HCT116 (cell line): ENCODE data around the gene PXT1. TPM values are rescaled to one million over a fixed set of nuclear protein-coding genes. Genes with fewer than 3 reads are reported as not detected.

Experiments
- ATAC-seq: fragments of 200-7000 bp; cut with Tn5 transposase; 2 replicates; pipeline ENCODE4 v1.9.1; 2020; ENCODE audit warnings: mild to moderate bottlenecking, moderate library complexity
- BruUV-seq: library from RNA; stranded (reverse); fragments of 400-500 nt; replicated peaks from 2 replicates; lab custom pipeline; 2021; lab: Mats Ljungman, UMichigan
- CTCF ChIA-PET: fragments of 300-600 bp; sonication (Branson Sonifier 250); formaldehyde crosslinking; loops from one replicate; lab custom pipeline; 2021; ENCODE audit warnings: antibody characterized with exemption; lab: Charles Lee
- POLR2A ChIA-PET: fragments of 300-600, 350-600 bp; sonication (Branson Sonifier 250); formaldehyde crosslinking; loops from one replicate; lab custom pipeline; 2021; ENCODE audit warnings: antibody characterized with exemption; lab: Charles Lee
- RAD21 ChIA-PET, 2 experiments: fragments of 300-600 bp; sonication (Branson Sonifier 250); formaldehyde crosslinking; loops; one replicate each; lab custom pipeline; 2023; ENCODE audit warnings: low total read pairs in 2 of 2; ENCODE audit not compliant: uncharacterized antibody in 2 of 2, unreplicated experiment in 2 of 2, low non-redundant PET in 1 of 2; lab: Charles Lee
- DNase-seq: peaks from one replicate; pipeline ENCODE4 v3.0.0-alpha.2; 2010; ENCODE audit warnings: low read depth, low spot score
- H2AFZ ChIP-seq: fragments of 200-600 bp; shearing (Covaris generic), sonication (generic); 2 replicates; pipeline ENCODE4 v1.6.1; 2017; ENCODE audit warnings: low read depth, mixed run types, mixed read lengths, antibody characterized with exemption, low read length; ENCODE audit not compliant: poor library complexity, severe bottlenecking
- H3K27ac ChIP-seq: 2 replicates; pipeline ENCODE4 v1.5.1; 2012; ENCODE audit warnings: low read depth, low read length
- H3K27me3 ChIP-seq: fragments of 200-600 bp; sonication (generic); 2 replicates; pipeline ENCODE4 v1.6.1; 2016; ENCODE audit warnings: mixed run types, low read length, mixed read lengths; ENCODE audit not compliant: insufficient read depth
- H3K36me3 ChIP-seq, 2 experiments: fragments of 200-500 bp in 1 of 2; fragments of 200-600 bp in 1 of 2; sonication (Bioruptor generic) in 1 of 2; sonication (generic) in 1 of 2; 2 replicates each; pipeline versions ENCODE4 v1.5.1 to v1.6.1; 2014 to 2016; ENCODE audit warnings: low read length in 2 of 2, inconsistent platforms in 1 of 2, mixed read lengths in 1 of 2, mixed run types in 1 of 2; ENCODE audit not compliant: insufficient read depth in 2 of 2, control insufficient read depth in 1 of 2
- H3K4me1 ChIP-seq, 2 experiments: fragments of 200-600 bp in 1 of 2; sonication (generic) in 1 of 2; 2 replicates each; pipeline versions ENCODE4 v1.5.1 to v1.6.1; 2012 to 2017; ENCODE audit warnings: low read length in 2 of 2, inconsistent platforms in 1 of 2, mild to moderate bottlenecking in 1 of 2, mixed read lengths in 1 of 2, mixed run types in 1 of 2, moderate library complexity in 1 of 2; ENCODE audit not compliant: insufficient read depth in 2 of 2, control insufficient read depth in 1 of 2
- H3K4me2 ChIP-seq: fragments of 200-600 bp; sonication (generic); 2 replicates; pipeline ENCODE4 v1.6.1; 2017; ENCODE audit warnings: mixed run types, low read length, mixed read lengths
- H3K4me3 ChIP-seq, 2 experiments: fragments of 200-600 bp in 1 of 2; sonication (generic) in 1 of 2; replicated peaks in 1 of 2; 2 replicates each; pipeline ENCODE4 v1.5.1; 2011 to 2016; ENCODE audit warnings: low read length in 2 of 2, control low read depth in 1 of 2, low read depth in 1 of 2, mild to moderate bottlenecking in 1 of 2, mixed read lengths in 1 of 2, mixed run types in 1 of 2
- H3K79me2 ChIP-seq: fragments of 200-600 bp; sonication (generic); 2 replicates; pipeline ENCODE4 v1.6.1; 2017; ENCODE audit warnings: mild to moderate bottlenecking, mixed run types, low read length, moderate library complexity, mixed read lengths; ENCODE audit not compliant: insufficient read depth
- H3K9ac ChIP-seq: fragments of 200-600 bp; sonication (generic); 2 replicates; pipeline ENCODE4 v1.6.1; 2016; ENCODE audit warnings: low read length, mixed read lengths
- H3K9me2 ChIP-seq: fragments of 200-600 bp; sonication (generic), shearing (Covaris generic); 2 replicates; pipeline ENCODE4 v1.6.1; 2017; ENCODE audit warnings: mixed run types, mild to moderate bottlenecking, moderate library complexity; ENCODE audit not compliant: insufficient read depth
- H3K9me3 ChIP-seq, 2 experiments: fragments of 200-500 bp in 1 of 2; fragments of 200-600 bp in 1 of 2; sonication (Bioruptor generic) in 1 of 2; sonication (generic) in 1 of 2; 2 replicates each; pipeline ENCODE4 v1.6.1; 2014 to 2017; ENCODE audit warnings: low read length in 2 of 2, mixed read lengths in 2 of 2, inconsistent platforms in 1 of 2, low read depth in 1 of 2, mild to moderate bottlenecking in 1 of 2, mixed run types in 1 of 2, moderate library complexity in 1 of 2; ENCODE audit not compliant: control insufficient read depth in 1 of 2, insufficient read depth in 1 of 2
- H4K20me1 ChIP-seq: fragments of 200-600 bp; sonication (generic), shearing (Covaris generic); 2 replicates; pipeline ENCODE4 v1.6.1; 2017; ENCODE audit warnings: mixed run types, mild to moderate bottlenecking, moderate library complexity; ENCODE audit not compliant: insufficient read depth
- ATF3 ChIP-seq: IDR thresholded peaks from 2 replicates; pipeline ENCODE4 v1.6.1; 2012
- CBX3 ChIP-seq: IDR thresholded peaks from 2 replicates; pipeline ENCODE4 v1.6.1; 2012; ENCODE audit warnings: low read depth
- CEBPB ChIP-seq: IDR thresholded peaks from 2 replicates; pipeline ENCODE4 v1.6.1; 2012; ENCODE audit warnings: low read depth
- CTCF ChIP-seq, 3 experiments: fragments of 200-600 bp in 1 of 3; sonication (generic) in 1 of 3; IDR thresholded peaks in 2 of 3; conservative IDR thresholded peaks in 1 of 3; 2 replicates each; pipeline ENCODE4 v1.5.1; 2012 to 2017; ENCODE audit warnings: low read depth in 2 of 3, low read length in 2 of 3, antibody characterized with exemption in 1 of 3, borderline replicate concordance in 1 of 3, control low read depth in 1 of 3, mild to moderate bottlenecking in 1 of 3, mixed read lengths in 1 of 3, mixed run types in 1 of 3, moderate library complexity in 1 of 3; ENCODE audit not compliant: insufficient read depth in 1 of 3
- EGR1 ChIP-seq: IDR thresholded peaks from 2 replicates; pipeline ENCODE4 v1.6.1; 2012; ENCODE audit warnings: low read depth
- ELF1 ChIP-seq: IDR thresholded peaks from 2 replicates; pipeline ENCODE4 v1.6.1; 2012; ENCODE audit warnings: low read depth, borderline replicate concordance
- EZH2phosphoT487 ChIP-seq: fragments of 200-600 bp; IDR thresholded peaks from 2 replicates; pipeline ENCODE4 v1.6.1; 2018; ENCODE audit warnings: antibody characterized with exemption, borderline replicate concordance
- JUND ChIP-seq: IDR thresholded peaks from 2 replicates; pipeline ENCODE4 v1.6.1; 2012
- POLR2A ChIP-seq: IDR thresholded peaks from 2 replicates; pipeline ENCODE4 v1.7.0; 2011; ENCODE audit warnings: borderline replicate concordance; ENCODE audit not compliant: insufficient read depth, insufficient read length; ENCODE audit errors: extremely low read depth
- POLR2AphosphoS5 ChIP-seq: IDR thresholded peaks from 2 replicates; pipeline ENCODE4 v1.6.1; 2011; ENCODE audit warnings: mild to moderate bottlenecking, low read depth, low read length, moderate library complexity
- RAD21 ChIP-seq: IDR thresholded peaks from 2 replicates; pipeline ENCODE4 v1.6.1; 2012; ENCODE audit warnings: low read depth, mild to moderate bottlenecking
- SP1 ChIP-seq: IDR thresholded peaks from 2 replicates; pipeline ENCODE4 v1.6.1; 2012; ENCODE audit warnings: low read depth
- TCF7L2 ChIP-seq: IDR thresholded peaks from 2 replicates; pipeline ENCODE4 v1.7.0; 2011; ENCODE audit warnings: borderline replicate concordance, inconsistent platforms; ENCODE audit not compliant: insufficient read depth, insufficient read length; ENCODE audit errors: extremely low read depth
- YY1 ChIP-seq: IDR thresholded peaks from 2 replicates; pipeline ENCODE4 v1.6.1; 2011; ENCODE audit warnings: low read length, low read depth, moderate library complexity, mild to moderate bottlenecking; ENCODE audit not compliant: insufficient replicate concordance; ENCODE audit errors: extremely low read depth
- ZBTB33 ChIP-seq: IDR thresholded peaks from 2 replicates; pipeline ENCODE4 v1.6.1; 2011; ENCODE audit warnings: mild to moderate bottlenecking, low read length, moderate library complexity; ENCODE audit not compliant: insufficient replicate concordance; ENCODE audit errors: extremely low read depth
- ZNF274 ChIP-seq: fragments of 200-500 bp; sonication (Bioruptor generic); IDR thresholded peaks from 2 replicates; pipeline ENCODE4 v1.6.1; 2014; ENCODE audit warnings: mild to moderate bottlenecking, low read depth, low read length, inconsistent platforms
- intact Hi-C: fragments of 100-400 bp; cut with micrococcal nuclease; formaldehyde crosslinking; loops from 2 replicates; pipeline ENCODE4 v1.10.0; 2022
- total RNA-seq: library from RNA; stranded (reverse); gene quantifications from one replicate; pipeline ENCODE4 v1.2.1, GENCODE V29; 2021; ENCODE audit not compliant: unreplicated experiment

The PXT1 gene
- total RNA-seq, 1 experiment from 2014 or later: 0.17 TPM

- TF ChIP-seq ELF1 (no peak), CBX3 (no peak), YY1 (no peak), CTCF (IDR thresholded peaks at IDR 0.05 in 2 of 3, conservative IDR thresholded peaks at IDR 0.05 in 1 of 3; ENCODE audit: borderline replicate concordance in 1 of 3, insufficient read depth in 1 of 3, low read depth in 2 of 3, low read length in 2 of 3) (no peak), JUND (no peak), SP1 (no peak), TCF7L2 (no peak), EZH2phosphoT487 (no peak), POLR2A (no peak), RAD21 (no peak), ZNF274 (no peak), ZBTB33 (no peak), CEBPB (no peak), POLR2AphosphoS5 (no peak), EGR1 (no peak), ATF3 (no peak)
- Histone ChIP-seq H3K4me2 (no peak overlapping the region), H3K9me2 (no peaks in the 10 kb centered on the region), H3K27ac (no peak overlapping the region), H3K9ac (no peak overlapping the region), H2AFZ (no peak overlapping the region), H3K79me2 (no peaks in the 10 kb centered on the region), H4K20me1 (no peaks in the 10 kb centered on the region), H3K36me3 (peaks cover 7 to 18% of the 10 kb centered on the region in 2 experiments), H3K9me3 (no peaks in the 10 kb centered on the region), H3K27me3 (no peaks in the 10 kb centered on the region), H3K4me3 (no peak overlapping the region), H3K4me1 (no peaks in the 10 kb centered on the region)
- POLR2A ChIA-PET: no interaction called here
- BruUV-seq: no TSS peak
- intact Hi-C loops: no loop called here
- CTCF ChIA-PET: no interaction called here
- no peak for ATAC-seq
- DNase-seq: no peak
- RAD21 ChIA-PET: no interaction called here
These were observed 36.6 kb upstream of the PXT1 start for GRCh38 chr6:36479256-36479655.
